GM19193 (cell line): ENCODE data around the gene ZNF76.

Experiments used
- POLR2A ChIP-seq: IDR thresholded peaks from 4 replicates; pipeline ENCODE4 v1.6.1; 2011; ENCODE audit not compliant: insufficient read depth, insufficient read length; ENCODE audit errors: extremely low read depth

Gene ZNF76

DNA sequence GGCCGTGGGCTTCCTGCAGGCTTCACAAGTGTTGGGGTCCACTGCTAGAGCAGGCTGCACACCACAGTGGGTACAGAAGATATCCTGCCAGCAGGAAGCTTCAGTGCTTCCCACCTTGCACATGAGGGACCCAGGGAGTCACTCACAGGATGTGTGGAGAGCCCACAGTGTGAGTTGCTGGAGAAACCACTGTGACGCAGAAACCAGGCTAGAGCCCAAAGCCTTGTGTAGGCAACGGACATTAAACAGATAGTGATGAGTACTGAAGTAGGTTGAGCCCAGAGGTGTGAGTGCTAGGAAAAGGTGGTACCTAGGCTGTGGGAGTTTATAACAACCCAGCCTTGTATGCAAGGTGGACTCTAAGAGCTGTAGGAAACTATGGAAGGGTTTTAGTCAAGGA, 19.2 kb downstream of the ZNF76 start:
- no peak for TF ChIP-seq POLR2A

- TF ChIP-seq POLR2A, result no peak
Measured at GRCh38 chr6:35280903-35281302, 21.4 kb downstream of the ZNF76 start.

DNA sequence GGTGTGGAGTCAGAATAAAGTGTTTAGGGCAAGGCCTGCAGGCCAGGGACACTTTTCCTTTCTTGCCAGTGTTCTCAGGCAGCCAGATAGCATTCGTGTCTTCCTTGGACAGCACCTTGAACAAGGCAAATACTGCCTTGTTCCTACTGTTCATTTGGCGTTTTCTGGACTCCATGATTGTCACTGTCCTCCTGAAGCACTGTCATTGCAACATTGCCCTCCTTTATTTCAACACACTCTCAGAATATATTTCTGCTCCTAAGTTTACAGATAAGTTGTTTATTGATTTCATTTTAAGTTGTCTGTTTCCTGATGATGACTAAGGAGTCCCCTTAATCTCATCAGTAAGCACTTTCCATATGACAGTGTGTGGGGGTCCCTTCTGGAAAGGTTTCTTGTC, 22.9 kb downstream of the ZNF76 start:
- no peak for TF ChIP-seq POLR2A

DNA sequence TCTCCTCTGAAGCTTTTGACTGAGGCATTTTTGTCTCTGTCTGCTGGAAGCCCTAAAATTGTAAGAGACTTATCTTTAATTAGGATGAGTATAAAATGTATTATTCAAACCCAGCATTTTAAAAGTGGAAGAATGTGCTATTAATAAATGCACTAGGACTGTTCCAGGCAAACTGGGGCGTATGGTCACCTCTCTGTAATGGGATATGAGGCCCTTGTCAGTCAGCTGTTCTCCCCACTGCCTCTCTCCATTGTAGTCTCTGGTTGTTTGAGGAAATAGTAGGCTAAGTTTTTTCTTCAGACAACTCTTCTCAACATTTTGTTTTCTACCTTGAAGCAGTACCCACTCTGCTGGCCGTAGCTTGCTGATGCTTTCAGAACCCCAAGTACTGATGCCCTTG, 23.8 kb downstream of the ZNF76 start:
- TF ChIP-seq POLR2A, result no peak

DNA sequence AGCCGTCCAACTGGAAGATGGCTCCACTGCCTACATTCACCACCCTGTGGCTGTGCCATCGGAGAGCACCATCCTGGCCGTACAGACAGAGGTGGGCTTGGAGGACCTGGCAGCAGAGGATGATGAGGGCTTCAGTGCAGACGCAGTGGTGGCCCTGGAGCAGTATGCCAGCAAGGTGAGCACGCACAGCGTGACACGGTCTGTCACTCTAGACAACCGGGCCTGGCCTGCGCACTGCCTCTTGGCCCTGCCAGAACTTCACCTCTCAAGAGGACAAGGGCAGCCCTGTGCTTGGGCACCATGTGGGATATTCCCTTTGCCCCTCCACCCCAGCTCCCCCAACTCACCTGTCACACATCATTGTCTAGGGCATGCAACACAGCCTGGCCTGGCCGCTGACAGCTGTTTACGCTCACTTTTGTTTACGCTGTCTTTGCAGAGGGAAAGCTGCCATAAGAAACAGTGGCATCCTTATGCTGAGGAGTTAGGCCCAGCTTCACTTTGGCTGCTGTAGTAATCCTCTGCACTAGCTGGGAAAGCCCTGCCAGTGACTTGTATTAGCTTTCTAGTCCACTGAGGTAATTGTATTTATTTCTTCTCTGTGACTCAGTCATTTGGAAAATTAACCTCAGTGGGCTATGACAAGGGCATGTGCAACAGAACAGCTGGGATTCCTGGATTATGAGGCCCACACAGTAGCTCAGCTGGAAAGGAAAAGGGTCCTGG, 28.3 kb downstream of the ZNF76 start:
- no peak for TF ChIP-seq POLR2A

- no peak for TF ChIP-seq POLR2A
Measured at GRCh38 chr6:35288834-35289233, 29.3 kb downstream of the ZNF76 start.

DNA sequence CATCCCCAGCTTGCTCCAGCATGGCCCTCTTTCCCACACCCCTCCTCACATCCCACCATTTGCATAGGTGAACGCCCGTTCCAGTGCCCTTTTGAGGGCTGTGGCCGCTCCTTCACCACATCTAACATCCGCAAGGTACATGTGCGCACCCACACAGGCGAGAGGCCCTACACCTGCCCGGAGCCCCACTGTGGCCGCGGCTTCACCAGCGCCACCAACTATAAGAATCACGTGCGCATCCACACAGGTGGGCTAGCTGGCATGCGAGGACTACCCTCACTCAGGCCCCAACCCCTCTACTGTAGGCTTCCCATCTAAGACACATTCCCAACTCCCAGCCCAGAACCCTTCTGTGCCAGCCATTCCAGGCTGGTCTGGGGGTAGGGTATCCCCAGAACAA, 32.0 kb downstream of the ZNF76 start:
- TF ChIP-seq POLR2A, result no peak

DNA sequence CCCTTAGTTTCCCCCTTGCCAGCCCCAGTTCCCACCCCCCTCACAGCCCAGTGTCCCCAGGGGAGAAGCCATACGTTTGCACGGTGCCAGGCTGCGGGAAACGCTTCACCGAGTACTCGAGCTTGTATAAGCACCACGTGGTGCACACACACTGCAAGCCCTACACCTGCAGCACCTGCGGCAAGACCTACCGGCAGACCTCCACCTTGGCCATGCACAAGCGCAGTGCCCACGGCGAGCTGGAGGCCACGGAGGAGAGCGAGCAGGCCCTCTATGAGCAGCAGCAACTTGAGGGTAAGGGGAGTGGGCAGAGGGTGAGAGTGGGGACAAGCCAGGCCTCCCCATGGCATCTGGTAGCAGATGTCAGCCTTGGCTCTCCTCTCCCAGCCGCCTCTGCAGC, 33.0 kb downstream of the ZNF76 start:
- no peak for TF ChIP-seq POLR2A

DNA sequence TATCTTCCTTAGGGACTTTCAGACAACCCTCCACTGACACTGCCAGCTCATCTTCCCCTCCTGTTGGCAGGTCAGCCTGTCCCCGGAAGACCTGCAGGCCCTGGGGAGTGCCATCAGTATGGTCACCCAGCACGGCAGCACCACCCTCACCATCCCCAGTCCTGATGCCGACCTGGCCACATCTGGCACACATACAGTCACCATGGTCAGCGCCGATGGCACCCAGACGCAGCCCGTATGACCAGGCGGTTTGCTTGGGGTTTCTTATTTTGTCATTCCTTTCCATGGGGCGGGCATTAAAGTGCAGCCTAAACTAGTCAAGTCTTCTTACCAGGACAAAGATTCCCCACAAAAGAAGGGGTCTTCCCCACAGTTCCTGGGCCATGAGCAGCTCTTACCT, 34.1 kb downstream of the ZNF76 start:
- no peak for TF ChIP-seq POLR2A

GRCh38 chr6:35294308-35294945, 34.9 kb downstream of the ZNF76 start:
- no peak for TF ChIP-seq POLR2A

DNA sequence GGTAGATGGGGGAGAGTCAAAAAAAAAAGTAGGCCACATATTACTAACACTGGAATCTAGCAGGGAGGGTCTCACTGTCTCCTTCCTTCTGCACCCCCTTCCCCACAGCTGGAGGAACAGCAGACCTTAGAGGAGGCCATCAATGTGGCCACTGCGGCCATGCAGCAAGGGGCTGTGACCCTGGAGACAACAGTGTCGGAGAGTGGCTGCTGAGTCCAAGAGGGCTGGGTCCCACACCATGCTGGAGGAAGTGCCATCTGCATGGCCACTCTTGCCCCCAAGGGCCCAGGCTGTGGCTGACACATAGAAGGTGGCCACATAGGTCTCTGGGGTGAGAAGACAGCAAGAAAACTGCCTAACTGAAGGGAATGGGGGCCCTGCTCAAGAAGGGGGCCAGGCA, 35.5 kb downstream of the ZNF76 start:
- TF ChIP-seq POLR2A, result no peak

DNA sequence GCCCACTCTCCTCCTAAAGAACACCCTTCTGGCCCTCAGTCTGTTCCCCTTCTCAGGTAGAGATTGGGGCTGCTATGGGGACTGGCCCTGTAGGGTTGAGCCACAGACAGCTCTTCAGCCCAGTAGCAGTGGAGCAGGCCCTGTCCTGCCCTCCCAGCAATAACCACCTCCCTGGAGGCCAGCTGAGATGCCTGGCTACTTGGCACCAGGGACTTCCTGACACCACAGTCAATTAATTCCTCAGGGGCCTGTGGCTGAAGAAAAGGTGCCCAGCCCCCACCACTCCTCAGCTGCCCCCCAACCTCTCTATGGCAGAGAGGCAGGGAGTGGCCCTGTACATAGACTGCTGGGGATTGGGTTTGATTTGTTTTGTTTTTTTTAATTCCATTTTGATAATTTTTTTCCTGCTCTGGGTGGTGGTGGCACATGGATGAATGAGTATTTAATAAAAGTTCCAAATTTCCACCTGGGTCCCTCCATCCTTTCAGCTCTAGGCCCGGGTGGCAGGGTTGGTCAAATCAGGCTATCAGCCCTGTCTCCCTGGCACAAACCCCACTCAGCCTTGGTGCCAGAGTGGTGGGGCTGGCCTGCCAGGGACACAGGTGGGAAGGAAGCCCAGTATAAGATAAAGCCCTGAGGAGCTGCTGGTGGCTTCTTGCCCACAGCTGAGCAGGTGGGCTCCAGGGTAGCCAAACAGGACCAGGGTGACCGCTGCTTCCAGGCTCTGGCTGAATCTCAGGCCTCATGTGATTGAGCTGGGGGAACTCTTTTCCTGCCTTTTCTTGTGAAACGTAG, 36.2 kb downstream of the ZNF76 start:
- TF ChIP-seq POLR2A, result no peak

DNA sequence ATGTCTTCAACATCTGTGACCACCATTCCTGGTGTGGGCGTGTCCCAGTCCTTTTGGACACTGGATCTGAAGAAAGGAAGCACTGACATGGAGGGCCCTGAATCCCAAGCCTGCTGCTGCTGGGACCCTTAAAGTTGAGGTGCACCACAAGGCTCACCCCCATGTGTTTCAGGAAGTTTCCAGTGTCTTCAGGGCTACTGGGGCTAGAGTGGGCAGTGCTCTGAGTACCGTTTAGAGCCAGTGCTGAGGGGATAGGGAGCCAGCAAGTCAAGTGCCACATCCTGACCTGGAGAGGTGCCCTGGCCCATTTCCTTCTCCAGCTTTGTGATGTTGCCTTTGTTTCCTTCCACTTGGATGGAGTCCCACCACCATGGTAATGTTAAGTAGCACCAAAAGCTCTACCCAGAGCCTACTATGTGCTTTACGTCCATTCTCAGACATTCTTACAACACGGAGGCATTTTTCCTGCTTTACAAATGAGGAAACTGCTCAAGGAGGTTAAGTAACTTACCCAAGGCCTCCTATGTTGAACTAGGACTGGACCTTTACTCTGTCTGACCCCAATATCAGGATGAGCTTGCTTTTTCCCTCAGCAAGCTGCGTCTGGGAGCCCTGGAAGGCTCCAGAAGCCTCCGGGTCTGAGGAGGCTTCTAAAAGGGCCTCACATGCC, 37.5 kb downstream of the ZNF76 start:
- no peak for TF ChIP-seq POLR2A

DNA sequence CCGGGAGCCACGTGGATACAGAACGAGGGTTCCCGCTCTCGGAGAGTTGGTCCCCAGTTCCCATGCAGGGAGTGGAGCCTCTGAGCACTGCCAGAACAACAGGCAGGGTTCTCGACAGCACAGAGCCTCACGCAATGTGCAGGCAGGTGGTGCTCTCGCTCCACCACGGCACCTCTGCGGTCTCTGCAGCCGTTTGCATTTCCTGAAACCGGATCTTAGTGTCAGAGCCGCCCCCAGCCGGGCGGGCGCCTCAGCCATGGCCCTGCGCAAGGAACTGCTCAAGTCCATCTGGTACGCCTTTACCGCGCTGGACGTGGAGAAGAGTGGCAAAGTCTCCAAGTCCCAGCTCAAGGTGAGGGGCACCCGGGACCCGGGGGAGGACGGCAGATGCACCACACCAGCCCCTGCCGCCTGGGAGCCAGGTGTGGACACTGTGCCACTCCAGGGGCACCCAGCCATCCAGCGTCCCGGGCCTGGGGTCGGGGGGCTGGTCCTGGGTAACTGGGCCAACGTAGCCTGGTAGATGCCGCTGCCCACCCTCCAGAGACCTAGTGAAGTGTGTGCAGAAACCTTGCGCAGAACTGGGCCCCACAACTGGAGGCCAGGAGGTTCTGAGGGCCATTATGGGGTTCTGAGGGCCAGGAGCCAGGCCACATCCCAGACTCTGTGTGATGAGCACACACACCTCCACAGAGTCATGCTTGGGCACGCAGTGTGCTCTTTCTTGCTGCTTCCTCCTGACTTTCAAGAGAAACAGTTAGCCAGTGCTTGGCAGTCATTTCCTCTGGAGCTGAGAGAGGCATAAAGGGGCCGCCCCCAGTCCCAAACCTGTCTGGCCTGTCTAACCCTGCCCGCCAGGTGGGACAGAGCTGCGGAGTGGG, 38.3 kb downstream of the ZNF76 start, which contains the start of gene DEF6:
TSS of gene DEF6 (plus strand) at position 218 of the 881 bp plus-strand sequence. CDS start at position 257, 39 bp downstream.
- TF ChIP-seq POLR2A, result peak; percentile 64
